Loucy (cell line): Measurements from ENCODE around the gene VAV1.

Experiments
- EZH2phosphoT487 ChIP-seq: fragments of 200-600 bp; IDR thresholded peaks from 2 replicates; pipeline ENCODE4 v1.6.1; 2018; ENCODE audit warnings: antibody characterized with exemption, mild to moderate bottlenecking, moderate library complexity, borderline replicate concordance
- TF ChIP-seq, protein P1 (sequence below): fragments of 200-600 bp; sonication (generic); conservative IDR thresholded peaks from 2 replicates; pipeline ENCODE4 v1.5.1; 2014; ENCODE audit warnings: mild to moderate bottlenecking, antibody characterized with exemption, low read length

DNA sequence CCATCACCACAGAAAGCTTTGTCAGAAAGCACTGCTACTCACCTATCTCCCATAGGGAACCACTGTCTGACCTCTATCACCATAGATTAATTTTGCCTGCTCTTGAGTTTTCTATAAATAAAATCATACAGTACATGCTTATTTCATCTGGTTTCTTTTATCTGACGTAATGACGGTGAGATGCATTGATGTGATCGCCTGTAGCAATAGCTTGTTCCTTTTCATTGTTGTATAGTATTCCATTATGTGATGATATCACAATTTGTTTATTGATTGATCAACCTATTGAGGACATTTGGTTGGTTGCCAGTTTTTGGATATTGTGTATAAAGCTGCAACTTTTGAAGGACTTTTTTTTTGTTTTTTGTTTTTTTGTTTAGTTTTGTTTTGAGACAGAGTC lies 63.0 kb downstream of the VAV1 start:
- TF ChIP-seq, protein P1, sequence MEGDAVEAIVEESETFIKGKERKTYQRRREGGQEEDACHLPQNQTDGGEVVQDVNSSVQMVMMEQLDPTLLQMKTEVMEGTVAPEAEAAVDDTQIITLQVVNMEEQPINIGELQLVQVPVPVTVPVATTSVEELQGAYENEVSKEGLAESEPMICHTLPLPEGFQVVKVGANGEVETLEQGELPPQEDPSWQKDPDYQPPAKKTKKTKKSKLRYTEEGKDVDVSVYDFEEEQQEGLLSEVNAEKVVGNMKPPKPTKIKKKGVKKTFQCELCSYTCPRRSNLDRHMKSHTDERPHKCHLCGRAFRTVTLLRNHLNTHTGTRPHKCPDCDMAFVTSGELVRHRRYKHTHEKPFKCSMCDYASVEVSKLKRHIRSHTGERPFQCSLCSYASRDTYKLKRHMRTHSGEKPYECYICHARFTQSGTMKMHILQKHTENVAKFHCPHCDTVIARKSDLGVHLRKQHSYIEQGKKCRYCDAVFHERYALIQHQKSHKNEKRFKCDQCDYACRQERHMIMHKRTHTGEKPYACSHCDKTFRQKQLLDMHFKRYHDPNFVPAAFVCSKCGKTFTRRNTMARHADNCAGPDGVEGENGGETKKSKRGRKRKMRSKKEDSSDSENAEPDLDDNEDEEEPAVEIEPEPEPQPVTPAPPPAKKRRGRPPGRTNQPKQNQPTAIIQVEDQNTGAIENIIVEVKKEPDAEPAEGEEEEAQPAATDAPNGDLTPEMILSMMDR, result no peak
- TF ChIP-seq EZH2phosphoT487, result no peak
